ENCODE results near the gene KIAA1191. TPM values are rescaled to one million over a fixed set of nuclear protein-coding genes. Genes with fewer than 3 reads are reported as not detected.

Gene KIAA1191
- total RNA-seq, 1 donor from 2014 or later = 160 TPM

DNA sequence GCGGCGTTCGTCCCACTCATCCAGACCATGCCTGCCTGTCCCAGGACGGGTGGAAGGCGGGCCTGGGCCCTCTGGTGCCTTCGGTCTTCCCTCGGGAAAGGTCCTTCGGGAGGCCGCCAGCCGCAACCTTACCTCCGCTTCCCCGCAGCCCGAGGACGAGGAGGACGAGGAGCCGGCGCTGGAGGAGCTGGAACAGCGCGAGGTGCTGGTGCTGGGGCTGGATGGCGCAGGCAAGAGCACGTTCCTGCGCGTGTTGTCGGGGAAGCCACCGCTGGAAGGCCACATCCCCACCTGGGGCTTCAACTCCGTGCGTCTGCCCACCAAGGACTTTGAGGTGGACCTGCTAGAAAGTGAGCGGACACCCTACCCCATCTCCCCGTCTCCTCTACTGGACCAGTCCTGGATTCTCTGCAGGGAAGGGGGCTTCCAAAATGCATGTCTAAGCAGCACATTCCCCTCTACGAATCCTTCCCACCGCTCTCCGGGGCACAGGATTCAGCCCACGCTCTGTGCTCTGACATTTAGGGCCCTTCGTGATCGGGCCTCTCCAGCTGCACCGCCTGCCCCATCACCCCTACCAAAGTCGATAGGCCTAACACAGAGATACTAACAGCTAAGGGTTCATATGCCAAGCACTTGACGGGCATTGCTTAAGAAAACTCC lies 4.8 kb upstream of the KIAA1191 start:
- no peak for DNase-seq (ENCODE audit: extremely low read depth, low read depth, low spot score)

GRCh38 chr5:176365351-176366231 lies 4.0 kb upstream of the KIAA1191 start, which contains the start of gene ARL10:
TSS of gene ARL10 (plus strand) at chr5:176365487. CDS start at chr5:176365564, 77 bp downstream.
- DNase-seq (ENCODE audit: extremely low read depth, low read depth, low spot score) = no peak

DNA sequence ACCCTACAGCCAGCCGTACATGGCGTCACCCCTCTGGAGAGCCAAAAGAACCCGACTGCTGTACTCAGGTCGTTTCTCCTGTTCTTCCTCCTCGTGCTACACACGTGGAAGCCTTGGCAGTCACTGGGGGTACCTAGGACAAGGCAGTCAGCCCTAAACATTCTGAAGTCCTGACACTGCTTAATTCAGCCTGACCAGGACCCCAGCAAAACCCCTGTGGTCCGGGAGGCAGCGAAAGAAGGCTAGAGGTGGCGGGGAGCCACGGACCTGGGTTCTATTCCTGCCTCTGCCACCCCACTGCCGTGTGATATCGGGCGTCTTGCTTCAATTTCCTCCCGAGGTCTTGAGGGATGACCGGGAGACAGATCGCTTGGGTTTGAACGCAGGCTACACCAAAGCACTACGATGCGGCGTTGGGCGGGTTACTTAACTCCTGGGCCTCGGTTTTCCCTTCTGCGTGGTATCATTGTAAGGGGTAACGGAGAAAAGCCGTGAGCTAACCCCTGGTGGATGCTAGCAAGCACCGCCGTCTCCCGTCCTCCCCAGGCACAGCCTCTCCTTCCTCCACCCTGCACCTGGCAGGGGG lies 3.3 kb upstream of the KIAA1191 start:
- DNase-seq (ENCODE audit: extremely low read depth, low read depth, low spot score) = no peak

- DNase-seq (ENCODE audit: extremely low read depth, low read depth, low spot score) = no peak
Measured at GRCh38 chr5:176362233-176362490, 598 bp upstream of the KIAA1191 start.

- DNase-seq (ENCODE audit: extremely low read depth, low read depth, low spot score) = no peak
Measured at GRCh38 chr5:176360894-176361436, 599 bp downstream of the KIAA1191 start.

DNA sequence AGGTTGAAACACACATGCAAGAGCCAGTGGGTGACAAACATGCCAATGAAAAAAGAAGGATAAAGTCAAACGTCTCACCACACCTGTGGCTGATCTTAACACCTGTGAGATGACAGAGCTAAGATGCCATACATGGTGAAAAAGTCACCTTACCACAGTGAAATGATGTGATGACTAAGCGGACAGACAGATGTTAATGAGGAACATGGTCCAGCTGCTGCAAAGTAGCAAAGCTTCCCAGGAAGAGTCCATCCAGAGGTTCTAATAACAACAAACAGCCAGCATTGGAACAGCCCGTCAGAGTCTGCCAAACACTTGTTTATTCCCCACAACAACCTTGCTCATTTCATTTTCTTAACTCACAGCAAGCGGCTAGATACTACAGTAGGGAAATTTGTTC lies 1.9 kb downstream of the KIAA1191 start:
- no peak for DNase-seq (ENCODE audit: extremely low read depth, low read depth, low spot score)

- DNase-seq (ENCODE audit: extremely low read depth, low read depth, low spot score) = no peak
Measured at GRCh38 chr5:176356179-176356566, 5.4 kb downstream of the KIAA1191 start.

- no peak for DNase-seq (ENCODE audit: extremely low read depth, low read depth, low spot score)
Measured at GRCh38 chr5:176355400-176356178, 6.0 kb downstream of the KIAA1191 start.

GRCh38 chr5:176353533-176353932 lies 8.0 kb downstream of the KIAA1191 start:
- no peak for DNase-seq (ENCODE audit: extremely low read depth, low read depth, low spot score)

- no peak for DNase-seq (ENCODE audit: extremely low read depth, low read depth, low spot score)
Measured at GRCh38 chr5:176352116-176352878, 9.3 kb downstream of the KIAA1191 start.

DNA sequence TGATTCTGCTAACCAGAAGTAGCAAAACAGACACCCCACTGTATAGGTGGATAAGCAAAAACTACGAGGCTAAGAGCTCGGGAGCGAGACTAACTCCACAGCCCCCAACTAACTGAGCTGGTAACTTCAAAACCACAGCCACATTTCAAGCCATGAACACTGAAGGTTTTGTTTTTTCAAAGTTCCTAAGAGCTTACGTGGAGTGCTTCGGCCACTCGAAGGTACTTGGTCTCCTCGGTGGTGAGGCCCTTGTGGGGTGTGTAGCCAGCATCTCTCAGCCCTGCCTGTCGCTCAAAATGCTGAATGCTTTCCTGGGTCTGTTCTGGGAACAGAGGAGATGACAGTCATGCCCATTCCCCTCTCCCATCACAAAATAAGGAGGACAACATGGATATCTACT lies 11.1 kb downstream of the KIAA1191 start:
- DNase-seq (ENCODE audit: extremely low read depth, low read depth, low spot score) = no peak

GRCh38 chr5:176342766-176343458 lies 18.7 kb downstream of the KIAA1191 start:
- no peak for DNase-seq (ENCODE audit: extremely low read depth, low read depth, low spot score)

- DNase-seq (ENCODE audit: extremely low read depth, low read depth, low spot score) = no peak
Measured at GRCh38 chr5:176342158-176342483, 19.4 kb downstream of the KIAA1191 start.

DNA sequence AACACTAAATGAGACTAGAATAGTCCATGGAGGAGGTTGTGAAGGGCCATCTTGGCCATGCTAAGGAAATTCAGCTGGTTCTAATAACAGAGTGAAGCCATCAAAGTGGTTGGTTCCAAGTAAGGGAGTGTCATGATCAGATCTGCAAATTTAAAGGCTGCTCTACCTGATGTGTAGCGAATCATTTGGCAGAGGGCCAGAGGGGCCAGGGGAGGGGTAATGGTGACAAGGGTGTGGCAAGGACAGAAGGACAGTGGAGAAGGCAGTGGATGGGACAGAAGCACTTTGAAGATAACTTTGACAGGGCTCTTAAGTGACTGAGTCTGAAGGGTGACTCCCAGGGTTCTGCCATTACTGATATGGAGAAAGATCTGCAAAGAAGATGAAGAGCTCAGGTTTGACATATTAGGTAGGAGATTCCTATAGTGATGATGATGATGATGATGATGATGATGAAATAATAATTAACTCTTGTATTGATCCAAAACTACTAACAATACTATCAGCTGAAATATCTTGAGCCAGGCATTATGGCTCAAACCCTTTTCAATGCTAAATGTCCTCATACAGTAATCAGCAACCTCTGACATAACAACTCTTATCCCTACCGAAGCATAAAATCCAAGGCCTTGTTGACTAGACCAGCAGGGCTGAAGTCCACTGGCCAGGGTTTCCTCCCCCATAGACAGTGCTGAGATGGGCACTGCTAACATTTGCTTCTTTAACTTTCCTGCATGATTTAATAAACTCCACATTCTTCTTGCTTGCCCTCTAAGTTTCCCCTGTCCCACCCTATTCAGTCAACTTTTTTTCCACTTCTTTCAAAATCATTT lies 20.0 kb downstream of the KIAA1191 start:
- DNase-seq (ENCODE audit: extremely low read depth, low read depth, low spot score) = no peak

DNA sequence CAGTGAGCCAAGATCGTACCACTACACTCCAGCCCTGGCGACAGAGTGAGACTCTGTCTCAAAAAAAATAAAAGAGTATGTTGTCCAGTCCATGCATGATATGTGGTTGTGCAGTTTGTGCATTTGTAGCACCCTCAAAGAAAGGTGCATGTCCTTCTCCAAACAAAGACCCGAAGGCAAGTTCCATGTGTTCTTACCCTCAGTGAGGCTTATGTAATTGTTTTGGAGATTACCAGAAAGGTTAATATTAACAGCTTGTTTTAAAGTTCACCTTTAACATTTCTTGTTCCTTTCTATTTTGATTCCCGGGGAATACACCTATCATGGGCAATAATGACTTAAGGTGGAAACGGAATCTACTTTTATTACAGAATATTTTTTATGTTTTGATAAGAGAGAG lies 22.3 kb downstream of the KIAA1191 start:
- DNase-seq (ENCODE audit: extremely low read depth, low read depth, low spot score) = no peak

- no peak for DNase-seq (ENCODE audit: extremely low read depth, low read depth, low spot score)
Measured at GRCh38 chr5:176337913-176338312, 23.7 kb downstream of the KIAA1191 start.

- DNase-seq (ENCODE audit: extremely low read depth, low read depth, low spot score) = no peak
Measured at GRCh38 chr5:176334031-176334770, 27.4 kb downstream of the KIAA1191 start.

- DNase-seq (ENCODE audit: extremely low read depth, low read depth, low spot score) = no peak
Measured at GRCh38 chr5:176320577-176320976, 41.0 kb downstream of the KIAA1191 start.

Data from glomerular endothelial cell (primary cell).